HG03139 (cell line): Measurements from ENCODE around the gene HRAS.

Experiments
- ATAC-seq: cut with Tn5 transposase; IDR thresholded peaks from one replicate; pipeline ENCODE4 v1.9.1; 2021; ENCODE audit not compliant: unreplicated experiment

Gene HRAS

DNA sequence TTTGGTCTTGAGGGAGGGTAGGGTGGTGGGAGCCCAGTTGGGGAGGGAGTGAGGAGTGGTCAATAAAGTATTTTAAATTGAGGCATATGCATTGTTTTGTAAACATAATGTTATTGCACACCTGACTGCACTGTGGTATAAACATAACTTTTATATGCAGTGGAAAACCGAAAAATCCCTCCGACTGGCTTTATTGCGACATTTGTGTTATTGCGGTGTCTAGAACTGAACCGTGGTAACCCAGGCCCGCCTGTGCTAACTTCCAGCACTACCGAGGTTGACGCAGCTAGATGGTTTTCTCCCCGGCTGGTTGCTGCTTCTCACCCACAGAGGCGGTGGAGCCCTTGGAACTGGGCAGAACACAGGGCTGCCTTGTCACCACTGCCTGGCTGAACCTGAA is 20.8 kb downstream of the HRAS start:
- no peak for ATAC-seq

GRCh38 chr11:512761-513595 is 22.4 kb downstream of the HRAS start:
- ATAC-seq = no peak

GRCh38 chr11:508956-509355 is 26.4 kb downstream of the HRAS start:
- ATAC-seq = no peak

DNA sequence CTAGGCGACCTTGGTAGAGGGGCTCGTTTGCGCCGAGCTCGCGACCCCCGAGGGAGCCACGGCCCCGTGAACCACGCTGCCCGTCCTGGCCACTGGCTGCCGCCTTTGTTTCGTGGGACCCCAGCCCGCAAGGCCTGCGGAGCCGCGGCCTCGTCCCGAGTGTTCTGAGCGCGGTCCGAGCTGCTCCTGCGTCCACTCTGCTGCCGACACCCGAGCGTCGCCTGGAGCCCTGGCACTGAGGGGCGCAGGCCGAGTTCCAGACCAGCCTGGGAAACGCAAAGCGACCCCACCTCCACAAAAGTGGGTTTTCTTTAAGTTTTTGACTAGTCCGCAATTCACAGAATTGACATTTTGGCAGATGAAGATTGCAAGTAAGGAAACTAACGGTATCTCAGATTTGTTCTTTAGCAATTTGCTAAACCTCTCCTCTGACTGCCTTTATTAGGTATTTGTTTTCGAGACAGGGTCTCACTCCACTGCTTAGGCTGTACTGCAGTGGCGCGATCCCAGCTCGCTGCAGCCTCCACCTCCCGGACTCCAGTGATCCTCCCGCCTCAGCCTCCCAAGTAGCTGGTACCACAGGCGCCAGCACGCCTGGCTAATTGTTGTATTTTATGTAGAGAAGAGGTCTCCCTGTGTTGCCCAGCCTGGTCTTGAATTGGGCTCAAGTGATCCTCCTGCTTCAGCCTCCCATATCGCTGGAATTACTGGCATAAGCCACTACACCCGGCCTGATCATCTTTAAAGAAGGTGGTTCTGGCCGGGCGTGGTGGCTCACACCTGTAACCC is 27.5 kb downstream of the HRAS start:
- no peak for ATAC-seq

DNA sequence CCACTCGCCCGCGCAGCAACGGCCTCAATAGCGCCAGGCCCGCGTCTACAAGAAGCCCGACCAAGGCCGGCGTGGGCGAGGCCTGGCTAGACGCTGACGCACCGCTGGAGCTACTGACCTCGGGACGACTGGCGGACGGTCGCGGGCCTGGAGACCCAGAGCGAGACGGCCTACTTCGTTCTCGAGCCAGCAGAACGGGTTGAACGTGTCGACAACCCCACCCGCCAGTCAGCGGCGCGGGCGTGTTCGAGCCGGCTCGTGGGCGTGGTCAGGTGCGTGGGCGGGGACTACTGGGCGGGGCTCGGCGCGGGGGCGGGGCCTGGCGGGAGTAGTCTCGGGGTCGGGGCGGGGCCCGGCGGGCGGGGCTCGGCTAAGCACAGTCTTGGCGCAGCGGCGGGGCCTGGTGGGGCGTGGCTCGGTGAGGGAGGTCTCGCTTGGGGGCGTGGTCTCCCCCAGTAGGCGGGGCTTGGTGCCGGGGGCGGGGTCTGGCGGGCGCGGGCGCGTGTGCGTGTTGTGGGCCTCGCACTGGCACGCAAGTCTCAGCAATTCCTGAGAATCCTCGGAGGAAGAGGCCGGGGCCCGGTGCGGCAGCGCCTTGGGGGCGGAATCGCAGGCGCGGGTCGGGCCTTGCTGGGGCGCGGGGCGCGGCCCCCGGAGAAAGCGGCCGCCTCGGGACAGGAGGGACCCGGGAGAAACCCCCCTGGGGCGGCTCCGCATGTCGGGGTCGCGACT is 28.2 kb downstream of the HRAS start, which contains the start of gene RNH1:
Gene RNH1 (minus strand): TSS at position 248 of the 732 bp plus-strand sequence. CDS start 5,080 bp downstream, outside the sequence.
- ATAC-seq = peak; percentile 52

- ATAC-seq = peak; percentile 52
Observed at GRCh38 chr11:506238-506994, 29.0 kb downstream of the HRAS start.

DNA sequence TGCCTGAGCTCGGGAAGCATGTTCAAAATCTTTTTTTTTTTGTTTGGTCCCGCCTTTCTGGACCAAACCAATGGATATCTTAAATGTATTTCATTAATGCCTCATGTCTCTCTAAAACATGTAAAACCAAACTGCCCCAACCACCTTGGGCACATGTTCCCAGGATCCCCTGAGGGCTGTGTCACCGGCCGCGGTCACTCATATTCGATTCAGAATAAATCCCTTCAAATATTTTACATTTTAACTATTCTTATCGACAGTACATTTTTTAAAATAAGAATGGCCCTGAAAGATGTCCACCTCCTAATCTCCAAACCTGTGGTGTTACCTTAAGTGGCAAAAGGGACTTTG is 30.4 kb downstream of the HRAS start:
- no peak for ATAC-seq

DNA sequence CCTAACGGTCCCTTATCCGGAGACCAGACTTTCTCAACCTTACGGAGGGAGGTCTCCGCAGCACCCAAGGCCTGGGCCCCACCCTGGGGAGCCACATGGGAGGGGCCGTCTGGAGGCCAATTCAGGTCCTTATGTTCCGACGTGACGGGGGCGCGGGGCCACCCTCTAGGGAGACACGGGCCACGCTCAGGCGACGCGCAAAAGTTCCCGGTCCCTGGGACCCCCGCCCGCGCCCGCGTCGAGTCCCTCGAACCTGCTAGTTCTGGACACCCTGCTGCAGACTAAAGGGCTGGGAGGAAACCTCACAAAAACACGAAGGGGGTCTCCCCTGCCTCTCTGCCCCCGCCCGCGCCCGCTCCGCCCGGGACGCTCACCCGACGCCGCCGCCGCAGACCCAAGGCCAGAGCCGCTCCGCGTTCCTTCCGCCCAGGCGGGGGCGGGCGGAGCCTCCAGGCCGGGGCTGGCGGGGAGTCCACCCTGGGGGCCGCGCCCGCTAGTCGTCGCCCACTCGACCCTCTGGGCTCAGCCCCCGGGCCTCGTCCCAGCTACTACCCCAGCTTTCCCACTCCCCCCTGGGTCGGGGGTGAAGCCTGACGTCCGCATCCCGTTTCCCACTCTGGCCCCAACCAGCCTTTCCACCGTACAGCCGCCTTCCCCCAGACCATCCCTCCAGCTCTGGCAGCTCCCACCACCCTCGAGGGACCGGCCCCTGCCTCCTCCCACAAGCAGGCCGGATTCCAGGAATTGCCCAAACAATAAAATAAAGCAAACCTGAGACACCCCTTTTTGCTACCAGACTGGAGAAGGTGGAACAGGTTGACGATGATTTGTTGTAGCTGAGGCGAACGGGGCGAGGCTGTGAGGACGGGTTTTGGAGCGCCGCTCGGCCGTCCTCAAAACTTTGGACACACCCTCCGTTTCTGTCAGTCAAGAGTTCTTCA is 31.1 kb downstream of the HRAS start:
- ATAC-seq = no peak

- ATAC-seq = no peak
Observed at GRCh38 chr11:503179-503981, 32.0 kb downstream of the HRAS start.

DNA sequence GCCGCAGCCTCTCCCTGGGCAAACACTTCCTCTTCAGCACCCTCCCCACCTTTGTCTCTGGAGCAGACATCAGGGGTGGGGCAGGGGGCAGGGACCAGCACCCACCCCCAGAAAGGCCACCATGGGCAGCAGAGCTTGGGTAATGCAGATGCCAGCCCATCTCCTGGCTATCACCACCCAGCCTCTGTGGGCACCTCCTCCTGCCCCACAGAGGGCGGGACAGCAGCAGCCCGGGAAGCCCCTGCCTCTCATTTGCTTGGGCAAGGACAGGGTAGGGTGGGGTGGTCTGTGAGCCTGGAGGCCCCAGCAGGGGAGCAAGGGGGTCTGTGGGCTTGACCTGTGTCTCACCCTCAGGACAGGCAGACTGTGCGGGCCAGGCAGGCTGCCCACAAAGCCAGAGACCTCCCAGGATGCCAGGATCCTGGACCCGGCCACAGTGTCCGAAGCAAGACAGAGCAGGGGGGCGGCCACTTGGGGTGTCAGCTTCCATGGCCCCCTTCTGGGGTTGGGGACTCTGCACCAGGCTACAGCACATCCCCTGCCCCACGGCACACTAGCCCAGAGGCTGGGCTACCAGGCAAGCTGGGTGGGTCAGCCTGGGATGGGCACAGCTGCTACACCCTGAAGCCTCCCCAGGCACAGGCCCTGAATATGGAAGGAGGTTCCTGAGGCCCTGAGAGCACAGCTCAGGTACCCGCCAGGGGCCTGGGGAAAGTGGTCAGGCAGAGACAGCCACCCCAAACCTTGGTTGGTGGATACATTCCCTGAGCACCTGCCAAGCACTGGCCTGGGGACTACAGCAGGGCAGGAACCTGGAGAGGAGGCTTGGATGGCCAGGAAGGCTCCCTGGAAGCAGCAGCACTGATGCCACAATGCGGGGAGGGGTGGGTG is 32.8 kb downstream of the HRAS start:
- no peak for ATAC-seq

- no peak for ATAC-seq
Observed at GRCh38 chr11:501683-502287, 33.6 kb downstream of the HRAS start.

- ATAC-seq = no peak
Observed at GRCh38 chr11:501001-501682, 34.2 kb downstream of the HRAS start.

GRCh38 chr11:499201-500076 is 35.9 kb downstream of the HRAS start:
- no peak for ATAC-seq

GRCh38 chr11:498297-499181 is 36.8 kb downstream of the HRAS start:
- no peak for ATAC-seq
